ENCODE results near the gene UPF2.
"Not testable (repeated sequence)": the region's sequence is repeated elsewhere in the genome, so short reads cannot be mapped to it uniquely, and the experiment has no call there.

DNA sequence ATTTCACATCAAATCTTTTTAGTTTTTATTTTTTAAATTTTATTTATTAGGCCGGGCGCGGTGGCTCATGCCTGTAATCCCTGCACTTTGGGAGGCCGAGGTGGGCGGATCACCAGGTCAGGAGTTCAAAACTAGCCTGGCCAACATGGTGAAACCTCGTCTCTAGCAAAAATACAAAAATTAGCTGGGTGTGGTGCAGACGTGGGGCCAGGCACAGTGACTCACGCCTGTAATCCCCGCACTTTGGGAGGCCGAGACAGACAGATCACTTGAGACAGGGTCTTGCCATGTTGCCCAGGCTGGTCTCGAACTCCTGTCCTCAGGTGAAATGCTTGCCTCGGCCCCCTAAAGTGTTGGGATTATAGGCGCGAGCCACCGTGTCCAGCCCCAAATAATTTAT is 28.8 kb upstream of the UPF2 start:
- TF ChIP-seq POLR2A (IDR thresholded peaks at IDR 0.05) = not testable (repeated sequence)
- TF ChIP-seq, protein P1, sequence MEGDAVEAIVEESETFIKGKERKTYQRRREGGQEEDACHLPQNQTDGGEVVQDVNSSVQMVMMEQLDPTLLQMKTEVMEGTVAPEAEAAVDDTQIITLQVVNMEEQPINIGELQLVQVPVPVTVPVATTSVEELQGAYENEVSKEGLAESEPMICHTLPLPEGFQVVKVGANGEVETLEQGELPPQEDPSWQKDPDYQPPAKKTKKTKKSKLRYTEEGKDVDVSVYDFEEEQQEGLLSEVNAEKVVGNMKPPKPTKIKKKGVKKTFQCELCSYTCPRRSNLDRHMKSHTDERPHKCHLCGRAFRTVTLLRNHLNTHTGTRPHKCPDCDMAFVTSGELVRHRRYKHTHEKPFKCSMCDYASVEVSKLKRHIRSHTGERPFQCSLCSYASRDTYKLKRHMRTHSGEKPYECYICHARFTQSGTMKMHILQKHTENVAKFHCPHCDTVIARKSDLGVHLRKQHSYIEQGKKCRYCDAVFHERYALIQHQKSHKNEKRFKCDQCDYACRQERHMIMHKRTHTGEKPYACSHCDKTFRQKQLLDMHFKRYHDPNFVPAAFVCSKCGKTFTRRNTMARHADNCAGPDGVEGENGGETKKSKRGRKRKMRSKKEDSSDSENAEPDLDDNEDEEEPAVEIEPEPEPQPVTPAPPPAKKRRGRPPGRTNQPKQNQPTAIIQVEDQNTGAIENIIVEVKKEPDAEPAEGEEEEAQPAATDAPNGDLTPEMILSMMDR (IDR thresholded peaks at IDR 0.05) = not testable (repeated sequence)

Data from thyroid gland (tissue), 4 donors.